Astrocyte of the spinal cord (primary cell): ENCODE data around the gene TFF1.
A peak's percentile ranks its signal among the peaks of the same experiment; 100 is the strongest.

ENCODE experiments used
- DNase-seq: peaks from one replicate; pipeline ENCODE4 v3.0.0; 2011; ENCODE audit warnings: low read depth, low spot score
- H3K4me3 ChIP-seq: 2 replicates; pipeline ENCODE4 v1.5.1; 2011; ENCODE audit warnings: low read depth, mild to moderate bottlenecking, low read length, moderate library complexity
- in situ Hi-C: cut with HindIII; loops from 2 replicates; pipeline ENCODE4 v1.10.0; 2017; ENCODE audit warnings: low sequenced_read_pairs
- TF ChIP-seq, protein P1 (sequence below): IDR thresholded peaks from 2 replicates; pipeline ENCODE4 v1.5.1; 2012; ENCODE audit warnings: low read depth, mild to moderate bottlenecking, low read length, inconsistent platforms

The TFF1 gene

GRCh38 chr21:42317826-42318746, 48.2 kb downstream of the TFF1 start:
- no peak for DNase-seq
- in situ Hi-C loops: no loop called here
- TF ChIP-seq, protein P1, sequence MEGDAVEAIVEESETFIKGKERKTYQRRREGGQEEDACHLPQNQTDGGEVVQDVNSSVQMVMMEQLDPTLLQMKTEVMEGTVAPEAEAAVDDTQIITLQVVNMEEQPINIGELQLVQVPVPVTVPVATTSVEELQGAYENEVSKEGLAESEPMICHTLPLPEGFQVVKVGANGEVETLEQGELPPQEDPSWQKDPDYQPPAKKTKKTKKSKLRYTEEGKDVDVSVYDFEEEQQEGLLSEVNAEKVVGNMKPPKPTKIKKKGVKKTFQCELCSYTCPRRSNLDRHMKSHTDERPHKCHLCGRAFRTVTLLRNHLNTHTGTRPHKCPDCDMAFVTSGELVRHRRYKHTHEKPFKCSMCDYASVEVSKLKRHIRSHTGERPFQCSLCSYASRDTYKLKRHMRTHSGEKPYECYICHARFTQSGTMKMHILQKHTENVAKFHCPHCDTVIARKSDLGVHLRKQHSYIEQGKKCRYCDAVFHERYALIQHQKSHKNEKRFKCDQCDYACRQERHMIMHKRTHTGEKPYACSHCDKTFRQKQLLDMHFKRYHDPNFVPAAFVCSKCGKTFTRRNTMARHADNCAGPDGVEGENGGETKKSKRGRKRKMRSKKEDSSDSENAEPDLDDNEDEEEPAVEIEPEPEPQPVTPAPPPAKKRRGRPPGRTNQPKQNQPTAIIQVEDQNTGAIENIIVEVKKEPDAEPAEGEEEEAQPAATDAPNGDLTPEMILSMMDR: no peak
- no peak overlapping the region for H3K4me3 ChIP-seq

GRCh38 chr21:42317341-42317741, 49.0 kb downstream of the TFF1 start:
- DNase-seq: no peak
- TF ChIP-seq, protein P1: no peak
- in situ Hi-C loops: no loop called here
- H3K4me3 ChIP-seq: no peak overlapping the region

DNA sequence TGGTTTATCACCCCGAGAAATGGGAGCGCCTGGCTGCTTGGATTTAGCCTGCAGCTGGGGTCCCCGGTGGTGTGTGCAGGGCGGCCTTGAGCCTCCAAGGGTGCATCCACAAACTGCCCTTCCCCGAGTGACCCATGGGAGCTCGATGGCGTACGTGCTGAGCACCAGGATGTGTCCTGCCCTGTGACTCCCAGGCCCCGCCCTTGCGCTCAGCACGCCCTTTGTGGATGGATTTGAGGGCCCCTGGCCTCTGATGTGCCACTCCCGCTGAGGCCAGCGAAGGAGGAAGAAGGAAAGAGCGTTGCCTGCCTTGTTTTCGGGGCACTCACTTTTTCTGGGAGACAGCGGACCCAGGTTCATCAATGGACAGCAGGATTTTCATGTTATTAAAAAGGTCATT, 49.4 kb downstream of the TFF1 start:
- H3K4me3 ChIP-seq: no peak overlapping the region
- no peak for DNase-seq
- in situ Hi-C loops: no loop called here
- TF ChIP-seq, protein P1: no peak

DNA sequence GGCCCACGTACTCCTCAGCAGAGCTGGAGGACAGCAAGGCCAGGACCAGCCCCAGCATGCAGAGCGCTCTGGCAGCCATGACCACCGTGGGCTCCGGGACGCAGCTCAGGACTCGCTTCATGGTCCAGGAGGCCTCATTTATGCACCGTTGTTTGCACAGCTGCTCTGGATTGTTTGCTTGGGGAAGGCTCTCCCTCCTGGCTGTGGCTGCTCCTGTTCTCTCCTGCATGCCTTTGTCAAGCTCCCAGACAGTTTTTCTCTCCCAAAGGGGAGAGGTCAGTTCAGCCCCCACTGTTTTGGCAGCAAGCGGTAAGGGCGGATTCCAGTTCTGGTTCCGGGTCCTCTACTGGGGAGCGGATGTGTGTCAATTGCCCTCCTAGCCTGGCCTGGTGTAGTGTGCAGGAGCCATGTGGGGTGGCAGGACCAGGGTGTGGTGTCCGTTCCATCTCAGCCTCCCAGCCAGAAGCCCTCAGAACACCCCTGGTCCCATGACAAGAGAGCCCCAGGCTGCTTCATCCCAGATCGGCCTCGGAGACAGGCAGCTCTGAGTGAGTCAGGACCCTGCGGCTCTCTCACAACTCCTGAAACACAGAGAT, 50.9 kb downstream of the TFF1 start, which contains the start of gene TFF3:
Gene TFF3 (minus strand): TSS at position 114 of the 596 bp plus-strand sequence. CDS start 35 bp downstream, at position 79.
- H3K4me3 ChIP-seq: no peak within 1 kb of the TSS
- DNase-seq: peak; percentile 67
- TF ChIP-seq, protein P1: no peak
- in situ Hi-C loops: no loop called here

DNA sequence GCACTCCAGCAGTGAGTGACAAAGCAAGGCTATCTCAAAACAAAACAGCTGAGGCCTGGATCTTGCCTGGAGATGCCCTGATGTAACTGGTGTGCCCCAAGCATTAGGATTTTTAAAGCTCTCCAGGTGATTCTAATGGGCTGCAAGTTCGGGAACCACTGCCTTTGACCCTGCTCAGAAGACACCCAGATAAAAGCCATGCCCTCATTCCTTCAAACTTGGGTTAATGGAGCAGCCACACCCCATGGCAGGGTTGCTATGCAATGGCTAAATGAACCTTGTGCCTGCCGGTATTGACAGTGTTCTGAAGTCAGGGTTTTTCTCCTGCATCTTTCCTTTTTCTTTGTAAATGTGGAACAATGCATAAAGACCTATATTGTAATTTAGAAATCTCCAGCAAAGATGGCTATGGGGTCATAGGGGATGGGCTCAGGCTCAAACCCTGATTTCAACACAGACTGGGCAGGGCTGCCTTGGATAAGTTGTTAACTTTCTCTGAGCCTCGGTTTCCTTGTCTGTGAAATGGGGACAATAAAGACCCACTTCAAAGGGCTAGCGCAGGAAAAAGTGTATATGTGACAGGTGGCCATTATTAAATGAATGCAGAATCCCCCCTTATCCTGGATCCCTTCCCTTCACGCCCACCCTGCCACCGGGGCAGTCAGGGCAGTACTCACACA, 51.6 kb downstream of the TFF1 start:
- TF ChIP-seq, protein P1: no peak
- in situ Hi-C loops: no loop called here
- no peak for DNase-seq
- no peak overlapping the region for H3K4me3 ChIP-seq

DNA sequence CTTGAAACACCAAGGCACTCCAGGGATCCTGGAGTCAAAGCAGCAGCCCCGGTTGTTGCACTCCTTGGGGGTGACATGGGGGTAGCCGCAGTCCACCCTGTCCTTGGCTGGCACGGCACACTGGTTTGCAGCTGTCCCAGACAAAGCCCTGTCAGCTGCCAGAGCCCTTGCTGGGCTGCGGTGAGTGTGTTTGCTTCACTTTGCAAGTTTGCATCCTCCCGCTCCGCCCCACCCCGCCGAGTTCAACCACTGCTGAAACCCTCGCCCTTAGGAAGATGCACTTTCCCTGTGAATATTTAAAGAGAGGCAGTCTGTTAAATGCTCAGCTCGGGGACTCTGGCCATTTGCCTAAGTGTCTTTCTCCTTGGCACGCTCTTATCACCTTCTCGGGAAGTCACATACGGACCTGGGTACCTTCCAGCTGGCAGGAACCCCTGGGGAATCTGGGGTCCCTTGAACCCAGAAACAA, 52.8 kb downstream of the TFF1 start:
- peak; percentile 42 for DNase-seq
- TF ChIP-seq, protein P1: no peak
- in situ Hi-C loops: no loop called here
- no peak overlapping the region for H3K4me3 ChIP-seq
